Measurements from ENCODE around the gene STX18. TPM values are rescaled to one million over a fixed set of nuclear protein-coding genes. Genes with fewer than 3 reads are reported as not detected.

STX18 gene
- total RNA-seq, 1 experiment from 2014 or later: 18.5 TPM

DNA sequence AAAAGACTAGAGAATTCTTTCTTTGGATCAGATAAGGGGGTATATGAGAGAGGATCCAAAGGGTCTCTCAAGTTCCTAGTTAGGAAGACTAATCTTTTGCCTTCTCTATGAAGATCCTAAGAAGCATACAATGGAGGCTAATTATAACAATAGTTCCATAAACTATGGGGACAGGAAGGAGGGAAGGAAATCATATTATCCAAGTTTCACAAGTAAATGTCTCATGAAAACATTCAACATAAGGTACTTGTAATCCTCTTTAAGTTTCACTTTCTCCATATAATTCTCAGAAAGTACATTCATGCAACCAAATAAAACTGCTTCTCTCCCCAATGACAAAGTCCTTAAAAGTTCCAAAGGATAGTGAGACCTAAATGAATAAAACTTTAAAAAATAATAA is 27.1 kb downstream of the STX18 start:
- ChIA-PET CTCF (no interaction called here), POLR2A (no interaction called here), RAD21 (ENCODE audit: low non-redundant PET in 1 of 2, low total read pairs in 2 of 2, uncharacterized antibody in 2 of 2, unreplicated experiment in 2 of 2) (no interaction called here)
- TF ChIP-seq CBX3 (IDR thresholded peaks at IDR 0.05; ENCODE audit: low read depth): no peak
- TF ChIP-seq SP1 (IDR thresholded peaks at IDR 0.05; ENCODE audit: low read depth): no peak
- no peak for DNase-seq (ENCODE audit: low read depth, low spot score)
- Histone ChIP-seq H3K4me1 (ENCODE audit: control insufficient read depth in 1 of 2, insufficient read depth in 2 of 2, low read length in 2 of 2) (peaks cover 0 to 4% of the 10 kb centered on the region in 2 experiments; a peak in 1 of 4 replicates), H3K79me2 (ENCODE audit: insufficient read depth, low read length) (peaks cover 60% of the 10 kb centered on the region), H3K4me3 (replicated peaks in 1 of 2; ENCODE audit: low read depth in 1 of 2, low read length in 2 of 2) (no peak overlapping the region), H3K9me2 (ENCODE audit: insufficient read depth) (no peaks in the 10 kb centered on the region), H2AFZ (ENCODE audit: low read depth, low read length, poor library complexity, severe bottlenecking) (no peak overlapping the region), H3K36me3 (ENCODE audit: control insufficient read depth in 1 of 2, insufficient read depth in 2 of 2, low read length in 2 of 2) (no peaks in the 10 kb centered on the region), H3K4me2 (ENCODE audit: low read length) (no peak overlapping the region), H3K27me3 (ENCODE audit: insufficient read depth, low read length) (no peaks in the 10 kb centered on the region), H3K9me3 (ENCODE audit: control insufficient read depth in 1 of 2, insufficient read depth in 1 of 2, low read depth in 1 of 2, low read length in 2 of 2) (no peaks in the 10 kb centered on the region), H4K20me1 (ENCODE audit: insufficient read depth) (peaks cover 3% of the 10 kb centered on the region; the same call in 1 of the 2 replicates), H3K9ac (ENCODE audit: low read length) (no peak overlapping the region), H3K27ac (ENCODE audit: low read depth, low read length) (no peak overlapping the region)
- BruUV-seq (replicated peaks): no TSS peak
- intact Hi-C loops (cut with micrococcal nuclease): no loop called here
- no peak for ATAC-seq

GRCh38 chr4:4512282-4512681 is 29.6 kb downstream of the STX18 start:
- DNase-seq (ENCODE audit: low read depth, low spot score) (no peak), ATAC-seq (no peak)
- H3K4me2 ChIP-seq (ENCODE audit: low read length): no peak overlapping the region
- POLR2A ChIA-PET: no interaction called here
- H3K4me1 ChIP-seq (ENCODE audit: control insufficient read depth in 1 of 2, insufficient read depth in 2 of 2, low read length in 2 of 2): no peaks in the 10 kb centered on the region
- no peaks in the 10 kb centered on the region for H3K9me3 ChIP-seq (ENCODE audit: control insufficient read depth in 1 of 2, insufficient read depth in 1 of 2, low read depth in 1 of 2, low read length in 2 of 2)
- no peaks in the 10 kb centered on the region for H3K27me3 ChIP-seq (ENCODE audit: insufficient read depth, low read length)
- no peaks in the 10 kb centered on the region for H3K36me3 ChIP-seq (ENCODE audit: control insufficient read depth in 1 of 2, insufficient read depth in 2 of 2, low read length in 2 of 2)
- peaks cover 45% of the 10 kb centered on the region for H3K79me2 ChIP-seq (ENCODE audit: insufficient read depth, low read length)
- TF ChIP-seq JUND (IDR thresholded peaks at IDR 0.05) (no peak), YY1 (IDR thresholded peaks at IDR 0.05; ENCODE audit: extremely low read depth, insufficient replicate concordance, low read depth, low read length) (no peak), ZNF274 (IDR thresholded peaks at IDR 0.05; ENCODE audit: low read depth, low read length) (no peak), RAD21 (IDR thresholded peaks at IDR 0.05; ENCODE audit: low read depth) (no peak), ELF1 (IDR thresholded peaks at IDR 0.05; ENCODE audit: borderline replicate concordance, low read depth) (no peak), EZH2phosphoT487 (IDR thresholded peaks at IDR 0.05; ENCODE audit: borderline replicate concordance) (no peak), POLR2A (IDR thresholded peaks at IDR 0.05; ENCODE audit: borderline replicate concordance, extremely low read depth, insufficient read depth, insufficient read length) (no peak), TCF7L2 (IDR thresholded peaks at IDR 0.05; ENCODE audit: borderline replicate concordance, extremely low read depth, insufficient read depth, insufficient read length) (no peak), ATF3 (IDR thresholded peaks at IDR 0.05) (no peak), SP1 (IDR thresholded peaks at IDR 0.05; ENCODE audit: low read depth) (no peak), SIN3A (IDR thresholded peaks at IDR 0.05; ENCODE audit: low read depth) (no peak)
- TF ChIP-seq, protein P1, sequence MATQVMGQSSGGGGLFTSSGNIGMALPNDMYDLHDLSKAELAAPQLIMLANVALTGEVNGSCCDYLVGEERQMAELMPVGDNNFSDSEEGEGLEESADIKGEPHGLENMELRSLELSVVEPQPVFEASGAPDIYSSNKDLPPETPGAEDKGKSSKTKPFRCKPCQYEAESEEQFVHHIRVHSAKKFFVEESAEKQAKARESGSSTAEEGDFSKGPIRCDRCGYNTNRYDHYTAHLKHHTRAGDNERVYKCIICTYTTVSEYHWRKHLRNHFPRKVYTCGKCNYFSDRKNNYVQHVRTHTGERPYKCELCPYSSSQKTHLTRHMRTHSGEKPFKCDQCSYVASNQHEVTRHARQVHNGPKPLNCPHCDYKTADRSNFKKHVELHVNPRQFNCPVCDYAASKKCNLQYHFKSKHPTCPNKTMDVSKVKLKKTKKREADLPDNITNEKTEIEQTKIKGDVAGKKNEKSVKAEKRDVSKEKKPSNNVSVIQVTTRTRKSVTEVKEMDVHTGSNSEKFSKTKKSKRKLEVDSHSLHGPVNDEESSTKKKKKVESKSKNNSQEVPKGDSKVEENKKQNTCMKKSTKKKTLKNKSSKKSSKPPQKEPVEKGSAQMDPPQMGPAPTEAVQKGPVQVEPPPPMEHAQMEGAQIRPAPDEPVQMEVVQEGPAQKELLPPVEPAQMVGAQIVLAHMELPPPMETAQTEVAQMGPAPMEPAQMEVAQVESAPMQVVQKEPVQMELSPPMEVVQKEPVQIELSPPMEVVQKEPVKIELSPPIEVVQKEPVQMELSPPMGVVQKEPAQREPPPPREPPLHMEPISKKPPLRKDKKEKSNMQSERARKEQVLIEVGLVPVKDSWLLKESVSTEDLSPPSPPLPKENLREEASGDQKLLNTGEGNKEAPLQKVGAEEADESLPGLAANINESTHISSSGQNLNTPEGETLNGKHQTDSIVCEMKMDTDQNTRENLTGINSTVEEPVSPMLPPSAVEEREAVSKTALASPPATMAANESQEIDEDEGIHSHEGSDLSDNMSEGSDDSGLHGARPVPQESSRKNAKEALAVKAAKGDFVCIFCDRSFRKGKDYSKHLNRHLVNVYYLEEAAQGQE (IDR thresholded peaks at IDR 0.05; ENCODE audit: low read depth): no peak
- no peak overlapping the region for H3K4me3 ChIP-seq (replicated peaks in 1 of 2; ENCODE audit: low read depth in 1 of 2, low read length in 2 of 2)
- CTCF ChIA-PET: interaction anchor here (1.0 to 1.4 kb wide), 2 partner anchors 10 to 24 kb away, joined by 3 to 4 read pairs; no protein-coding TSS in a partner anchor
- no TSS peak for BruUV-seq (replicated peaks)
- H2AFZ ChIP-seq (ENCODE audit: low read depth, low read length, poor library complexity, severe bottlenecking): no peak overlapping the region
- H3K27ac ChIP-seq (ENCODE audit: low read depth, low read length): no peak overlapping the region
- RAD21 ChIA-PET (ENCODE audit: low non-redundant PET in 1 of 2, low total read pairs in 2 of 2, uncharacterized antibody in 2 of 2, unreplicated experiment in 2 of 2): no interaction called here
- no peak overlapping the region for H3K9ac ChIP-seq (ENCODE audit: low read length)
- no peaks in the 10 kb centered on the region for H3K9me2 ChIP-seq (ENCODE audit: insufficient read depth)
- H4K20me1 ChIP-seq (ENCODE audit: insufficient read depth): no peaks in the 10 kb centered on the region; the same call in 1 of the 2 replicates
- intact Hi-C loops (cut with micrococcal nuclease): no loop called here
